ENCODE measurements around the gene APOC4.

DNA sequence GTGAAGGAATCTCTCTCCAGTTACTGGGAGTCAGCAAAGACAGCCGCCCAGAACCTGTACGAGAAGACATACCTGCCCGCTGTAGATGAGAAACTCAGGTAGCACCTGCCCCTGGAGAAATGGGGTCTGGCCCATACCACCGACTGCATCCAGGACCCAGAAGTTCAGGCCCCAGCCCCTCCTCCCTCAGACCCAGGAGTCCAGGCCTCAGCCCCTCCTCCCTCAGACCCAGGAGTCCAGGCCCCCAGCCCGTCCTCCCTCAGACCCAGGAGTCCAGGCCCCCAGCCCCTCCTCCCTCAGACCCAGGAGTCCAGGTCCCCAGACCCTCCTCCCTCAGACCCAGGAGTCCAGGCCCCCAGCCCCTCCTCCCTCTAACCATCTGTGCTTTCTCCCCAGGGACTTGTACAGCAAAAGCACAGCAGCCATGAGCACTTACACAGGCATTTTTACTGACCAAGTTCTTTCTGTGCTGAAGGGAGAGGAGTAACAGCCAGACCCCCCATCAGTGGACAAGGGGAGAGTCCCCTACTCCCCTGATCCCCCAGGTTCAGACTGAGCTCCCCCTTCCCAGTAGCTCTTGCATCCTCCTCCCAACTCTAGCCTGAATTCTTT, 6.8 kb downstream of the APOC4 start:
- no peak for TF ChIP-seq SUZ12 (IDR thresholded peaks at IDR 0.05)
- TF ChIP-seq SP1 (IDR thresholded peaks at IDR 0.05), result no peak
- TF ChIP-seq LEF1 (IDR thresholded peaks at IDR 0.05; ENCODE audit: borderline replicate concordance), result no peak
- no peak for TF ChIP-seq FOXM1 (IDR thresholded peaks at IDR 0.05; ENCODE audit: borderline replicate concordance)
- no peak for TF ChIP-seq L3MBTL2 (conservative IDR thresholded peaks at IDR 0.05)
- TF ChIP-seq TARDBP (IDR thresholded peaks at IDR 0.05), result no peak
- TF ChIP-seq PKNOX1 (IDR thresholded peaks at IDR 0.05), result no peak
- TF ChIP-seq HDGF (IDR thresholded peaks at IDR 0.05; ENCODE audit: borderline replicate concordance), result no peak
- TF ChIP-seq ARNT (IDR thresholded peaks at IDR 0.05), result no peak
- no peak for TF ChIP-seq ZNF384 (IDR thresholded peaks at IDR 0.05)
- no peak for TF ChIP-seq BHLHE40 (IDR thresholded peaks at IDR 0.05; ENCODE audit: borderline replicate concordance)

Measured in HEK293T (cell line).